Adrenal gland (tissue), 5 donors: Measurements from ENCODE around the gene FBL.

Experiments
- POLR2A ChIP-seq, 2 donors: fragments of 450-650 bp; IDR thresholded peaks; one replicate each; pipeline ENCODE4 v1.6.1; 2017; ENCODE audit warnings: antibody characterized with exemption in 2 of 2, mild to moderate bottlenecking in 2 of 2, moderate library complexity in 1 of 2
- TF ChIP-seq, protein P1 (sequence below), 6 experiments: fragments of 450-650 bp in 4 of 6; fragments of 200-600 bp in 2 of 6; sonication (generic) in 1 of 6; IDR thresholded peaks; 1 replicate in 5 of 6; 2 replicates in 1 of 6; pipeline versions ENCODE4 v1.5.1 to v1.8.0; 2016 to 2021; ENCODE audit warnings: antibody characterized with exemption in 6 of 6, mild to moderate bottlenecking in 2 of 6, moderate library complexity in 1 of 6
- donor health status: DM: no; HTN: no; CAD: no.

DNA sequence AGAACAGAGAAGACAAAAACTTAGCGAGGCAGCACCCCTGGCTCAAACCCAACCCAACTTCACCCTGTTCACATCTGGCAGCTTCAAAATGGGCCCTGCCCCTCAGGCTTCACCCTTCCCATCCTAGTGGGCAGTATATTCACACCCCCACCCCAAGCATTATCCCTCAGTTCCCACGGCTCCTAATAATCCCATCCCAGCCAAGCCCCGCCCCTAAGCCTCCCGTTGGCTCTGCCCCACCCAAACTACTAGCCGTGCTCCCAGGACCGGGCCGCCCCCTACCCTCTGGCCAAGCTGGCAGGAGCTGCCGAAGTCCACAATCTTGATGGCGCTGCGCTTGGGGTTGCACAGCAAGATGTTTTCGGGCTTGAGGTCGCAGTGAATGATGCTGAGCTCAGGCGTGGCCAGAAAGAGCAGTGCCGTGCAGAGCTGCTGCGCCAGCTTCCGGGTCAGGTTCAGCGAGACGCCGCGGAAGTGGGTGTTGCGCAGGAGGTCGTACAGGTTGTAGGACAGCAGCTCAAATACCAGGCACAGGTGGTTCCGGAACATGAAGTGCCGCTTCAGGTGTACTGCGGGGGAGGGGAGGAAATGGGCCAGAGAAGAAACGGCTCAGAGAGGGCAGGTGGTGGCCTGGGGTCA is 18.0 kb downstream of the FBL start:
- TF ChIP-seq, protein P1, sequence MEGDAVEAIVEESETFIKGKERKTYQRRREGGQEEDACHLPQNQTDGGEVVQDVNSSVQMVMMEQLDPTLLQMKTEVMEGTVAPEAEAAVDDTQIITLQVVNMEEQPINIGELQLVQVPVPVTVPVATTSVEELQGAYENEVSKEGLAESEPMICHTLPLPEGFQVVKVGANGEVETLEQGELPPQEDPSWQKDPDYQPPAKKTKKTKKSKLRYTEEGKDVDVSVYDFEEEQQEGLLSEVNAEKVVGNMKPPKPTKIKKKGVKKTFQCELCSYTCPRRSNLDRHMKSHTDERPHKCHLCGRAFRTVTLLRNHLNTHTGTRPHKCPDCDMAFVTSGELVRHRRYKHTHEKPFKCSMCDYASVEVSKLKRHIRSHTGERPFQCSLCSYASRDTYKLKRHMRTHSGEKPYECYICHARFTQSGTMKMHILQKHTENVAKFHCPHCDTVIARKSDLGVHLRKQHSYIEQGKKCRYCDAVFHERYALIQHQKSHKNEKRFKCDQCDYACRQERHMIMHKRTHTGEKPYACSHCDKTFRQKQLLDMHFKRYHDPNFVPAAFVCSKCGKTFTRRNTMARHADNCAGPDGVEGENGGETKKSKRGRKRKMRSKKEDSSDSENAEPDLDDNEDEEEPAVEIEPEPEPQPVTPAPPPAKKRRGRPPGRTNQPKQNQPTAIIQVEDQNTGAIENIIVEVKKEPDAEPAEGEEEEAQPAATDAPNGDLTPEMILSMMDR (IDR thresholded peaks at IDR 0.05): no peak
- no peak for TF ChIP-seq POLR2A (IDR thresholded peaks at IDR 0.05)
